ENCODE data around the gene SEC24A. TPM values are rescaled to one million over a fixed set of nuclear protein-coding genes. Genes with fewer than 3 reads are reported as not detected.
"Not testable (repeated sequence)": the region's sequence is repeated elsewhere in the genome, so short reads cannot be mapped to it uniquely, and the experiment has no call there.

SEC24A gene
- polyA plus RNA-seq, 12 donors, result 16.5 to 28.9 (median 21.4) TPM; not detected in 1

- peak; percentile 56 for DNase-seq
Observed at GRCh38 chr5:134738963-134739661, 90.5 kb downstream of the SEC24A start.

GRCh38 chr5:134741052-134741451 lies 92.5 kb downstream of the SEC24A start:
- DNase-seq, result no peak

GRCh38 chr5:134742134-134742533 lies 93.5 kb downstream of the SEC24A start:
- DNase-seq, result no peak

GRCh38 chr5:134749415-134749814 lies 100.8 kb downstream of the SEC24A start:
- no peak for DNase-seq

GRCh38 chr5:134758176-134758503 lies 109.6 kb downstream of the SEC24A start:
- no peak for DNase-seq

- peak; percentile 93 for DNase-seq
Observed at GRCh38 chr5:134758504-134759341, 110.1 kb downstream of the SEC24A start, which contains the start of gene DDX46. Gene DDX46 (plus strand): TSS chr5:134758779. CDS start chr5:134758939, 160 bp downstream.

- not testable (repeated sequence) for DNase-seq
Observed at GRCh38 chr5:134767528-134768291, 119.1 kb downstream of the SEC24A start.

- no peak for DNase-seq
Observed at GRCh38 chr5:134769206-134769605, 120.6 kb downstream of the SEC24A start.

GRCh38 chr5:134772461-134773125 lies 124.0 kb downstream of the SEC24A start:
- no peak for DNase-seq

- DNase-seq, result no peak
Observed at GRCh38 chr5:134777366-134777765, 128.8 kb downstream of the SEC24A start.

Other genes starting within 250 kb of the SEC24A start
- gene CDKN2AIPNL, start 236.9 kb upstream of the SEC24A start, polyA plus RNA-seq (ENCODE audit: insufficient read length in 12 of 12), result 10 to 100 TPM in 11 of 12 donors, not detected in 1; 18.8 to 34.4 (median 26.1) TPM
- gene JADE2, start 123.1 kb upstream of the SEC24A start, polyA plus RNA-seq (ENCODE audit: insufficient read length in 12 of 12), result 10 to 100 TPM in 1 of 12 donors, 1 to 10 TPM in 4, under 1 TPM in 6, not detected in 1; 0.53 to 15.4 (median 0.92) TPM
- gene SAR1B, start 16.0 kb upstream of the SEC24A start, polyA plus RNA-seq (ENCODE audit: insufficient read length in 12 of 12), result 10 to 100 TPM in 11 of 12 donors, not detected in 1; 22.4 to 46.7 (median 36.5) TPM
- 10 to 100 TPM in 11 of 12 donors, not detected in 1; 39.0 to 85.2 (median 52.5) TPM for gene CAMLG, start 89.8 kb downstream of the SEC24A start, polyA plus RNA-seq (ENCODE audit: insufficient read length in 12 of 12)
- gene DDX46, start 110.0 kb downstream of the SEC24A start, polyA plus RNA-seq (ENCODE audit: insufficient read length in 12 of 12), result 10 to 100 TPM in 11 of 12 donors, not detected in 1; 50.1 to 86.7 (median 62.6) TPM
- gene C5orf24, start 197.2 kb downstream of the SEC24A start, polyA plus RNA-seq (ENCODE audit: insufficient read length in 12 of 12), result 100 to 1,000 TPM in 1 of 12 donors, 10 to 100 TPM in 11; 69.0 to 110 (median 86.1) TPM
- gene TXNDC15, start 225.6 kb downstream of the SEC24A start, polyA plus RNA-seq (ENCODE audit: insufficient read length in 12 of 12), result 100 to 1,000 TPM in 1 of 12 donors, 10 to 100 TPM in 10, not detected in 1; 55.4 to 104 (median 78.1) TPM